GM12878 (cell line): Measurements from ENCODE around the gene CIAO1.

ENCODE experiments used
- POLR2AphosphoS5 ChIP-seq: IDR thresholded peaks from 2 replicates; pipeline ENCODE4 v1.6.1; 2011; ENCODE audit warnings: mild to moderate bottlenecking, low read length, inconsistent platforms
- TAF1 ChIP-seq: IDR thresholded peaks from 2 replicates; pipeline ENCODE4 v1.6.1; 2011; ENCODE audit warnings: mild to moderate bottlenecking, low read depth, low read length, borderline replicate concordance
- TF ChIP-seq, protein P1 (sequence below): fragments of 450-650 bp; IDR thresholded peaks from 2 replicates; pipeline ENCODE4 v1.6.1; 2014; ENCODE audit warnings: mild to moderate bottlenecking
- TF ChIP-seq, protein P2 (sequence below): fragments of 150-350 bp; IDR thresholded peaks from 2 replicates; pipeline ENCODE4 v1.6.1; 2016; ENCODE audit warnings: low read depth, low read length
- TF ChIP-seq, protein P3 (sequence below): IDR thresholded peaks from 2 replicates; pipeline ENCODE4 v1.6.1; 2012; ENCODE audit warnings: low read depth, low read length, improper control_type of control experiment
- TF ChIP-seq, protein P4 (sequence below), 3 experiments: IDR thresholded peaks in 2 of 3; conservative IDR thresholded peaks in 1 of 3; 2 replicates each; pipeline ENCODE4 v1.5.1; 2011; ENCODE audit warnings: low read depth in 3 of 3, low read length in 3 of 3, mild to moderate bottlenecking in 3 of 3, control low read depth in 2 of 3, moderate library complexity in 2 of 3, inconsistent platforms in 1 of 3, mixed read lengths in 1 of 3; ENCODE audit not compliant: control insufficient read depth in 2 of 3, insufficient read depth in 1 of 3; ENCODE audit errors: extremely low read depth in 1 of 3

DNA sequence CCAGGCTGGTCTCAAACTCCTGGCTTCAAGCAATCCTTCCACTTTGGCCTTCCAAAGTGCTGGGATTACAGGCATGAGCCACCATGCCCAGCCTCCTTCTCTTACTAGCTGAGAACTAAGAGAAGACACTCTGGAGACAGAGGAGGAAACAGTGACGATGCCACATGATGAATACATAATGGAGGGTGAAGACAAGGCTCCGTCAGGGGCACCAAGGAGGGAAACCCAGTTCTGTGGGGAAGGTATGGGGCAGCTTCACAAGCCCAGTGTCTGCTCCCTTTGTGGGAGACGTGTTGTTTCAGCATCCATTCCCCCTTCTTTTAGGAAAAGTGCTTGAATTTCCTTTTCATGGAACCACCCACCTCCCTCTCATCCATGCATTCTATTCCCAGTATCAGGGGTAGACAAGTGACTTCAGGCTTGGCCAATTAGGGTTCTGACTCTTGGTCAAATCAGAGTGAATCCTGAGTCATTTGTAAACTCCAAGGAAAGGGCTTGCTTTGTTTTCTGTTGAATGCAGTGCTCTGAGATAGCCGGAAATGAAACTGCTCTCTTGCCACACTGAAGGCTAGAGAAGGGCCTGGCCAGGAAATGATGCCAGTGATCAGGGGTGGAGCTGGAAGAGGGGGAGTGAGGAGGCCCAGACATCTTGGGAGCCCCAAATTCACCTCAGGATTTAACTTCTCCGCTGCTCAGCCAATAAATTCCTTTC, 24.0 kb upstream of the CIAO1 start:
- TF ChIP-seq, protein P1, sequence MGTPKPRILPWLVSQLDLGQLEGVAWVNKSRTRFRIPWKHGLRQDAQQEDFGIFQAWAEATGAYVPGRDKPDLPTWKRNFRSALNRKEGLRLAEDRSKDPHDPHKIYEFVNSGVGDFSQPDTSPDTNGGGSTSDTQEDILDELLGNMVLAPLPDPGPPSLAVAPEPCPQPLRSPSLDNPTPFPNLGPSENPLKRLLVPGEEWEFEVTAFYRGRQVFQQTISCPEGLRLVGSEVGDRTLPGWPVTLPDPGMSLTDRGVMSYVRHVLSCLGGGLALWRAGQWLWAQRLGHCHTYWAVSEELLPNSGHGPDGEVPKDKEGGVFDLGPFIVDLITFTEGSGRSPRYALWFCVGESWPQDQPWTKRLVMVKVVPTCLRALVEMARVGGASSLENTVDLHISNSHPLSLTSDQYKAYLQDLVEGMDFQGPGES: no peak
- TF ChIP-seq, protein P2, sequence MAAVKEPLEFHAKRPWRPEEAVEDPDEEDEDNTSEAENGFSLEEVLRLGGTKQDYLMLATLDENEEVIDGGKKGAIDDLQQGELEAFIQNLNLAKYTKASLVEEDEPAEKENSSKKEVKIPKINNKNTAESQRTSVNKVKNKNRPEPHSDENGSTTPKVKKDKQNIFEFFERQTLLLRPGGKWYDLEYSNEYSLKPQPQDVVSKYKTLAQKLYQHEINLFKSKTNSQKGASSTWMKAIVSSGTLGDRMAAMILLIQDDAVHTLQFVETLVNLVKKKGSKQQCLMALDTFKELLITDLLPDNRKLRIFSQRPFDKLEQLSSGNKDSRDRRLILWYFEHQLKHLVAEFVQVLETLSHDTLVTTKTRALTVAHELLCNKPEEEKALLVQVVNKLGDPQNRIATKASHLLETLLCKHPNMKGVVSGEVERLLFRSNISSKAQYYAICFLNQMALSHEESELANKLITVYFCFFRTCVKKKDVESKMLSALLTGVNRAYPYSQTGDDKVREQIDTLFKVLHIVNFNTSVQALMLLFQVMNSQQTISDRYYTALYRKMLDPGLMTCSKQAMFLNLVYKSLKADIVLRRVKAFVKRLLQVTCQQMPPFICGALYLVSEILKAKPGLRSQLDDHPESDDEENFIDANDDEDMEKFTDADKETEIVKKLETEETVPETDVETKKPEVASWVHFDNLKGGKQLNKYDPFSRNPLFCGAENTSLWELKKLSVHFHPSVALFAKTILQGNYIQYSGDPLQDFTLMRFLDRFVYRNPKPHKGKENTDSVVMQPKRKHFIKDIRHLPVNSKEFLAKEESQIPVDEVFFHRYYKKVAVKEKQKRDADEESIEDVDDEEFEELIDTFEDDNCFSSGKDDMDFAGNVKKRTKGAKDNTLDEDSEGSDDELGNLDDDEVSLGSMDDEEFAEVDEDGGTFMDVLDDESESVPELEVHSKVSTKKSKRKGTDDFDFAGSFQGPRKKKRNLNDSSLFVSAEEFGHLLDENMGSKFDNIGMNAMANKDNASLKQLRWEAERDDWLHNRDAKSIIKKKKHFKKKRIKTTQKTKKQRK: no peak
- TF ChIP-seq POLR2AphosphoS5: peak; percentile 59
- TF ChIP-seq, protein P3, sequence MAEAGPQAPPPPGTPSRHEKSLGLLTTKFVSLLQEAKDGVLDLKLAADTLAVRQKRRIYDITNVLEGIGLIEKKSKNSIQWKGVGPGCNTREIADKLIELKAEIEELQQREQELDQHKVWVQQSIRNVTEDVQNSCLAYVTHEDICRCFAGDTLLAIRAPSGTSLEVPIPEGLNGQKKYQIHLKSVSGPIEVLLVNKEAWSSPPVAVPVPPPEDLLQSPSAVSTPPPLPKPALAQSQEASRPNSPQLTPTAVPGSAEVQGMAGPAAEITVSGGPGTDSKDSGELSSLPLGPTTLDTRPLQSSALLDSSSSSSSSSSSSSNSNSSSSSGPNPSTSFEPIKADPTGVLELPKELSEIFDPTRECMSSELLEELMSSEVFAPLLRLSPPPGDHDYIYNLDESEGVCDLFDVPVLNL: no peak
- TF ChIP-seq, protein P4, sequence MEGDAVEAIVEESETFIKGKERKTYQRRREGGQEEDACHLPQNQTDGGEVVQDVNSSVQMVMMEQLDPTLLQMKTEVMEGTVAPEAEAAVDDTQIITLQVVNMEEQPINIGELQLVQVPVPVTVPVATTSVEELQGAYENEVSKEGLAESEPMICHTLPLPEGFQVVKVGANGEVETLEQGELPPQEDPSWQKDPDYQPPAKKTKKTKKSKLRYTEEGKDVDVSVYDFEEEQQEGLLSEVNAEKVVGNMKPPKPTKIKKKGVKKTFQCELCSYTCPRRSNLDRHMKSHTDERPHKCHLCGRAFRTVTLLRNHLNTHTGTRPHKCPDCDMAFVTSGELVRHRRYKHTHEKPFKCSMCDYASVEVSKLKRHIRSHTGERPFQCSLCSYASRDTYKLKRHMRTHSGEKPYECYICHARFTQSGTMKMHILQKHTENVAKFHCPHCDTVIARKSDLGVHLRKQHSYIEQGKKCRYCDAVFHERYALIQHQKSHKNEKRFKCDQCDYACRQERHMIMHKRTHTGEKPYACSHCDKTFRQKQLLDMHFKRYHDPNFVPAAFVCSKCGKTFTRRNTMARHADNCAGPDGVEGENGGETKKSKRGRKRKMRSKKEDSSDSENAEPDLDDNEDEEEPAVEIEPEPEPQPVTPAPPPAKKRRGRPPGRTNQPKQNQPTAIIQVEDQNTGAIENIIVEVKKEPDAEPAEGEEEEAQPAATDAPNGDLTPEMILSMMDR (IDR thresholded peaks at IDR 0.05 in 2 of 3, conservative IDR thresholded peaks at IDR 0.05 in 1 of 3; ENCODE audit: control insufficient read depth in 2 of 3, extremely low read depth in 1 of 3, insufficient read depth in 1 of 3, low read depth in 3 of 3, low read length in 3 of 3): no peak
- peak; percentile 73; the same call in 1 of the 2 replicates for TF ChIP-seq TAF1
